ENCODE data around the gene RBBP6. TPM values are rescaled to one million over a fixed set of nuclear protein-coding genes. Genes with fewer than 3 reads are reported as not detected.
A peak's percentile ranks its signal among the peaks of the same experiment; 100 is the strongest.

RBBP6 gene
- total RNA-seq, 1 donor from 2014 or later: 33.0 TPM

DNA sequence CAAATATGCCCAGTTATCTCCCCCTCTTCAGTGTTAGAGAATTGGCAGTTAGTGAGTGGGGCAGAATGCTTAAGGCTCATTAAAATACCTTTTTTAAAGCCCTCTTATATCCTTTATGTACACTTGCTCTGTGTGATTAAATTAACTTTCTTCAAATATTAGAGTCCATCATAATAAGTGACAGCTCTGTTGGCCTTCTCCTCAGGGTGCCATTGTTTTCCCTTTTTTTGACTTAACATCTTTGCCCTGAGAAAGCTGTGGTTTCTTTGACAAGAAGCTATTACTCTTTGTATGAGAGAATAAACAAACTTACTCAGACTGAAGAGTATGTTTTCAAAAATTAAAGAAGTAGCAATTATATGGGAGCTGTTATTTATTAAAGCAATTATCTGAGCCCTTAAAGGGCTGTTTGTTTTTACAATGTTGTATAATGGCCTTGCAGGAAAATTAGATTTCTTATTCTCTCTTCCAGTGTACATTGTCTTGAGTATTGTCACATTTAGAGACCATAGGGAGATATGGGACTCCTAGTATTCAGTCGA is 13.4 kb downstream of the RBBP6 start:
- Mint-ChIP-seq H3K27me3 (ENCODE audit: low read depth) (no peaks in the 10 kb centered on the region), H3K36me3 (ENCODE audit: low read depth) (peaks cover 18% of the 10 kb centered on the region), H3K9me3 (ENCODE audit: low read depth) (no peaks in the 10 kb centered on the region), H3K27ac (ENCODE audit: unreplicated experiment) (no peak overlapping the region), H3K4me1 (ENCODE audit: low read depth) (peaks cover 4% of the 10 kb centered on the region), H3K4me3 (ENCODE audit: unreplicated experiment) (no peak overlapping the region)
- no peak for DNase-seq (ENCODE audit: low spot score)
- TF ChIP-seq, protein P1, sequence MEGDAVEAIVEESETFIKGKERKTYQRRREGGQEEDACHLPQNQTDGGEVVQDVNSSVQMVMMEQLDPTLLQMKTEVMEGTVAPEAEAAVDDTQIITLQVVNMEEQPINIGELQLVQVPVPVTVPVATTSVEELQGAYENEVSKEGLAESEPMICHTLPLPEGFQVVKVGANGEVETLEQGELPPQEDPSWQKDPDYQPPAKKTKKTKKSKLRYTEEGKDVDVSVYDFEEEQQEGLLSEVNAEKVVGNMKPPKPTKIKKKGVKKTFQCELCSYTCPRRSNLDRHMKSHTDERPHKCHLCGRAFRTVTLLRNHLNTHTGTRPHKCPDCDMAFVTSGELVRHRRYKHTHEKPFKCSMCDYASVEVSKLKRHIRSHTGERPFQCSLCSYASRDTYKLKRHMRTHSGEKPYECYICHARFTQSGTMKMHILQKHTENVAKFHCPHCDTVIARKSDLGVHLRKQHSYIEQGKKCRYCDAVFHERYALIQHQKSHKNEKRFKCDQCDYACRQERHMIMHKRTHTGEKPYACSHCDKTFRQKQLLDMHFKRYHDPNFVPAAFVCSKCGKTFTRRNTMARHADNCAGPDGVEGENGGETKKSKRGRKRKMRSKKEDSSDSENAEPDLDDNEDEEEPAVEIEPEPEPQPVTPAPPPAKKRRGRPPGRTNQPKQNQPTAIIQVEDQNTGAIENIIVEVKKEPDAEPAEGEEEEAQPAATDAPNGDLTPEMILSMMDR (IDR thresholded peaks at IDR 0.05): no peak

DNA sequence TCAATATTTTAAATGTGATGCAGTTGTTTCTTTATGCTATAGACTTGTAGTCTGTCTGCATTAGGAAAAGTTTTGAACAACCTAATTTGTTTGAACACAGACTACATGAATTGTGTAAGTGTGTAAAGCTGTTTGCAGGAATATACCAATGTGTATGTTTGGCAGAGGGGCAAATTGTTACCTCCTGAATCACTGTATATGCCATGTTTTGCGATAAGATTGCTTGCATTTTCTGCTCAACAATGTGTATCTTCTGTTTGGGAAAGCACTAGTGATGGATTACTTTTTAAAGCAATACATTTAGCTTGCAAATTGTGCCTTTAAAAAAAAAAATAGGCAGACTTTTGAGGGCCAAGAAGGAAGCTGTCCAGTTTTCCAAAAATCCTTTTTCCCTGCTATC is 14.6 kb downstream of the RBBP6 start:
- no peaks in the 10 kb centered on the region for H3K9me3 Mint-ChIP-seq (ENCODE audit: low read depth)
- no peak overlapping the region for H3K4me3 Mint-ChIP-seq (ENCODE audit: unreplicated experiment)
- H3K27ac Mint-ChIP-seq (ENCODE audit: unreplicated experiment): no peak overlapping the region
- DNase-seq (ENCODE audit: low spot score): no peak
- TF ChIP-seq, protein P1 (IDR thresholded peaks at IDR 0.05): no peak
- H3K27me3 Mint-ChIP-seq (ENCODE audit: low read depth): no peaks in the 10 kb centered on the region
- peaks cover 20% of the 10 kb centered on the region for H3K36me3 Mint-ChIP-seq (ENCODE audit: low read depth)
- H3K4me1 Mint-ChIP-seq (ENCODE audit: low read depth): peaks cover 4% of the 10 kb centered on the region

DNA sequence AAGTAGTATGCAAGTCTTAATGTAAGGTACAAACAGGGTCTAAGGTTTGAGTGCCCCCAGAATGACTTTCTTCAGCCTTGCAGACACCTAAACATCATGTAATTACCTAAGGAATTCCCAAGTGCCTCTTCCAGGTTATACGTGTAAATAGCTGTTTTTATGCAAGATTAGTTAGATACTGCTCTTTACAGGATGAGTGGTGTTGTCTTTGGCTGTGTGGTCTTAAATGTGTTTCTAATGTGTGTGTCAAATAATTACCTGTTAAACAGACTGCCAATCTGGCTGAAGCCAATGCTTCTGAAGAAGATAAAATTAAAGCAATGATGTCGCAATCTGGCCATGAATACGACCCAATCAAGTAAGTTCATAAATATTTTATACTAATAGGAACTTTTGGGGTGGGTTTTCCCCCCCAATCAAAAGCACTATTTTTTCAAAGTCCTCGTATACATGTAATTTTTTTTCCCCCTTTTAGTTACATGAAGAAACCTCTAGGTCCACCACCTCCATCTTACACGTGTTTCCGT is 16.0 kb downstream of the RBBP6 start:
- no peaks in the 10 kb centered on the region for H3K27me3 Mint-ChIP-seq (ENCODE audit: low read depth)
- peaks cover 18% of the 10 kb centered on the region for H3K36me3 Mint-ChIP-seq (ENCODE audit: low read depth)
- no peak overlapping the region for H3K4me3 Mint-ChIP-seq (ENCODE audit: unreplicated experiment)
- no peaks in the 10 kb centered on the region for H3K9me3 Mint-ChIP-seq (ENCODE audit: low read depth)
- H3K27ac Mint-ChIP-seq (ENCODE audit: unreplicated experiment): no peak overlapping the region
- peaks cover 4% of the 10 kb centered on the region for H3K4me1 Mint-ChIP-seq (ENCODE audit: low read depth)
- no peak for DNase-seq (ENCODE audit: low spot score)
- TF ChIP-seq, protein P1 (IDR thresholded peaks at IDR 0.05): no peak

DNA sequence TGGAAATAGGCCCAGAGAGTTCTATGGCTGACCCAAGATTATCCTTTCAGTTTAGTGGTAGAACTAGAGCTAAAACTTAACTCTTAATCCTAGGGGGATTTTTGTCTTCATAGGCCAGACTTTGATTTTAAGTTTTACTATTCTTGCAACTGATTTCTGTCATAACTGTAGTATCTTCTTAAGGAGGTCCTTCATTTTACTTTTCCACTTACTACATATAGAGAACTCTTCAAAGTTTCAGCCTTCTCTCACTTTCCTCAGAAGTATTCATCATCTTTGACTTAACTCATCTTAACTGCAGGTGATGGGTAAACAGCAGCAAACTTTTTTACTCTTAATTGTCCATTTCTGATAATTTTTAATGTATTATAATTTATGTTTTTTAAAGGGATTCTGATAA is 23.4 kb downstream of the RBBP6 start:
- Mint-ChIP-seq H3K36me3 (ENCODE audit: low read depth) (peaks cover 25% of the 10 kb centered on the region), H3K4me3 (ENCODE audit: unreplicated experiment) (no peak overlapping the region), H3K27ac (ENCODE audit: unreplicated experiment) (no peak overlapping the region), H3K9me3 (ENCODE audit: low read depth) (no peaks in the 10 kb centered on the region), H3K27me3 (ENCODE audit: low read depth) (no peaks in the 10 kb centered on the region), H3K4me1 (ENCODE audit: low read depth) (no peaks in the 10 kb centered on the region)
- no peak for DNase-seq (ENCODE audit: low spot score)
- TF ChIP-seq, protein P1 (IDR thresholded peaks at IDR 0.05): no peak

DNA sequence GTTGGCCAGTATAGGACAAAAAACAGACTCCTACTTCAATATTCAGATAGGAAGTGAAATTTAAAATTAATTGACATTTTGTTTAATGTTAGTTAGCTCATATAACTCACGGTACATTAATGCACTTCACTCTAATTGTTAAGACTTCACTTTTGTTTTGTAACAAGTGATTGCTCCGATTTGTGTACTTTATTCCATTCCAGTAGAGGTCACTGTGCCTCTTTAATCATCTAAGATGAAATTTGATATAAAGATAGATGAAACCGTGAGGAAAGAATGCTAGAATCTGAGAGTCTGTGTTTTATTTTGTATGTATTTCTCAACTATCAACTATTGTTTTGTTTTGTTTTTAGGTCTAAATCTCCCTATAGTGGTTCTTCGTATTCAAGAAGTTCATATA is 29.0 kb downstream of the RBBP6 start:
- Mint-ChIP-seq H3K36me3 (ENCODE audit: low read depth) (peaks cover 49% of the 10 kb centered on the region), H3K27me3 (ENCODE audit: low read depth) (no peaks in the 10 kb centered on the region), H3K9me3 (ENCODE audit: low read depth) (no peaks in the 10 kb centered on the region), H3K27ac (ENCODE audit: unreplicated experiment) (no peak overlapping the region), H3K4me1 (ENCODE audit: low read depth) (no peaks in the 10 kb centered on the region), H3K4me3 (ENCODE audit: unreplicated experiment) (no peak overlapping the region)
- no peak for DNase-seq (ENCODE audit: low spot score)
- TF ChIP-seq, protein P1 (IDR thresholded peaks at IDR 0.05): peak; percentile 80

Data from chondrocyte (in vitro differentiated cells).